ENCODE measurements around the gene ATP11A. TPM values are rescaled to one million over a fixed set of nuclear protein-coding genes. Genes with fewer than 3 reads are reported as not detected.

ATP11A gene
- total RNA-seq, 1 experiment from 2014 or later: 232 TPM

GRCh38 chr13:112779856-112780604 is 90.2 kb downstream of the ATP11A start:
- intact Hi-C loops (cut with micrococcal nuclease; ENCODE audit: unreplicated experiment): no loop called here
- Mint-ChIP-seq H3K4me3 (ENCODE audit: unreplicated experiment) (no peak overlapping the region), H3K36me3 (ENCODE audit: insufficient read depth, unreplicated experiment) (peaks cover 60% of the 10 kb centered on the region), H3K4me1 (ENCODE audit: low read depth, unreplicated experiment) (no peaks in the 10 kb centered on the region), H3K9me3 (ENCODE audit: unreplicated experiment) (no peaks in the 10 kb centered on the region), H3K27ac (ENCODE audit: unreplicated experiment) (peak overlapping the region; percentile 45), H3K27me3 (ENCODE audit: insufficient read depth, unreplicated experiment) (no peaks in the 10 kb centered on the region)
- H3K27me3 ChIP-seq (replicated peaks; ENCODE audit: control insufficient read depth, insufficient read depth, low read length): no peaks in the 10 kb centered on the region
- no peaks in the 10 kb centered on the region for H3K4me1 ChIP-seq
- ChIA-PET CTCF (no interaction called here), POLR2A (no interaction called here)
- H3K9me3 ChIP-seq: no peaks in the 10 kb centered on the region
- H3K4me3 ChIP-seq (ENCODE audit: low read depth, low read length): no peak overlapping the region
- DNase-seq: no peak
- no TSS peak for BruUV-seq (replicated peaks)
- TF ChIP-seq CTCF (IDR thresholded peaks at IDR 0.05; ENCODE audit: insufficient read depth in 1 of 2, low read depth in 1 of 2, low read length in 1 of 2, severe bottlenecking in 1 of 2, unreplicated experiment in 1 of 2): no peak
- no peaks in the 10 kb centered on the region; the same call in 1 of the 2 replicates for H3K36me3 ChIP-seq (ENCODE audit: control insufficient read depth, insufficient read depth, low read length)

GRCh38 chr13:112781287-112781686 is 91.4 kb downstream of the ATP11A start:
- CTCF ChIA-PET: no interaction called here
- H3K4me3 Mint-ChIP-seq (ENCODE audit: unreplicated experiment): no peak overlapping the region
- H3K27ac Mint-ChIP-seq (ENCODE audit: unreplicated experiment): peak overlapping the region; percentile 45
- H3K9me3 ChIP-seq: no peaks in the 10 kb centered on the region
- BruUV-seq (replicated peaks): no TSS peak
- DNase-seq: no peak
- H3K9me3 Mint-ChIP-seq (ENCODE audit: unreplicated experiment): no peaks in the 10 kb centered on the region
- POLR2A ChIA-PET: no interaction called here
- H3K27me3 Mint-ChIP-seq (ENCODE audit: insufficient read depth, unreplicated experiment): no peaks in the 10 kb centered on the region
- no peak overlapping the region for H3K4me3 ChIP-seq (ENCODE audit: low read depth, low read length)
- H3K36me3 ChIP-seq (ENCODE audit: control insufficient read depth, insufficient read depth, low read length): peaks cover 3% of the 10 kb centered on the region
- no peaks in the 10 kb centered on the region for H3K4me1 Mint-ChIP-seq (ENCODE audit: low read depth, unreplicated experiment)
- no peak for TF ChIP-seq CTCF (IDR thresholded peaks at IDR 0.05; ENCODE audit: insufficient read depth in 1 of 2, low read depth in 1 of 2, low read length in 1 of 2, severe bottlenecking in 1 of 2, unreplicated experiment in 1 of 2)
- H3K4me1 ChIP-seq: no peaks in the 10 kb centered on the region
- peaks cover 63% of the 10 kb centered on the region for H3K36me3 Mint-ChIP-seq (ENCODE audit: insufficient read depth, unreplicated experiment)
- no peaks in the 10 kb centered on the region for H3K27me3 ChIP-seq (replicated peaks; ENCODE audit: control insufficient read depth, insufficient read depth, low read length)
- intact Hi-C loops (cut with micrococcal nuclease; ENCODE audit: unreplicated experiment): no loop called here

GRCh38 chr13:112781881-112782361 is 92.1 kb downstream of the ATP11A start:
- H3K4me3 Mint-ChIP-seq (ENCODE audit: unreplicated experiment): no peak overlapping the region
- no peaks in the 10 kb centered on the region for H3K4me1 Mint-ChIP-seq (ENCODE audit: low read depth, unreplicated experiment)
- ChIA-PET POLR2A (no interaction called here), CTCF (no interaction called here)
- BruUV-seq (replicated peaks): no TSS peak
- Histone ChIP-seq H3K9me3 (no peaks in the 10 kb centered on the region), H3K4me1 (no peaks in the 10 kb centered on the region), H3K36me3 (ENCODE audit: control insufficient read depth, insufficient read depth, low read length) (peaks cover 3% of the 10 kb centered on the region), H3K4me3 (ENCODE audit: low read depth, low read length) (no peak overlapping the region), H3K27me3 (replicated peaks; ENCODE audit: control insufficient read depth, insufficient read depth, low read length) (no peaks in the 10 kb centered on the region)
- intact Hi-C loops (cut with micrococcal nuclease; ENCODE audit: unreplicated experiment): no loop called here
- H3K27me3 Mint-ChIP-seq (ENCODE audit: insufficient read depth, unreplicated experiment): no peaks in the 10 kb centered on the region
- H3K36me3 Mint-ChIP-seq (ENCODE audit: insufficient read depth, unreplicated experiment): peaks cover 57% of the 10 kb centered on the region
- DNase-seq: no peak
- no peaks in the 10 kb centered on the region for H3K9me3 Mint-ChIP-seq (ENCODE audit: unreplicated experiment)
- no peak for TF ChIP-seq CTCF (IDR thresholded peaks at IDR 0.05; ENCODE audit: insufficient read depth in 1 of 2, low read depth in 1 of 2, low read length in 1 of 2, severe bottlenecking in 1 of 2, unreplicated experiment in 1 of 2)
- H3K27ac Mint-ChIP-seq (ENCODE audit: unreplicated experiment): no peak overlapping the region

Measured in Caco-2 (cell line).